Sigmoid colon (tissue), 4 donors: ENCODE data around the gene THBD.

ENCODE experiments used
- EP300 ChIP-seq, 4 donors: sonication (generic); formaldehyde crosslinking; IDR thresholded peaks; one replicate each; pipeline ENCODE4 v1.6.1; 2017; ENCODE audit warnings: antibody characterized with exemption in 4 of 4
- POLR2A ChIP-seq, 2 donors: fragments of 450-650 bp; IDR thresholded peaks; one replicate each; pipeline ENCODE4 v1.6.1; 2016; ENCODE audit warnings: antibody characterized with exemption in 2 of 2, mild to moderate bottlenecking in 2 of 2, moderate library complexity in 2 of 2
- POLR2AphosphoS5 ChIP-seq, 4 donors: sonication (generic); formaldehyde crosslinking; IDR thresholded peaks; one replicate each; pipeline ENCODE4 v1.6.1; 2017; ENCODE audit warnings: antibody characterized with exemption in 4 of 4
- TF ChIP-seq, protein P1 (sequence below), 4 experiments: fragments of 450-650 bp in 3 of 4; fragments of 200-600 bp in 1 of 4; IDR thresholded peaks; one replicate each; pipeline ENCODE4 v1.5.1; 2016 to 2019; ENCODE audit warnings: antibody characterized with exemption in 4 of 4, mild to moderate bottlenecking in 3 of 4, moderate library complexity in 2 of 4

DNA sequence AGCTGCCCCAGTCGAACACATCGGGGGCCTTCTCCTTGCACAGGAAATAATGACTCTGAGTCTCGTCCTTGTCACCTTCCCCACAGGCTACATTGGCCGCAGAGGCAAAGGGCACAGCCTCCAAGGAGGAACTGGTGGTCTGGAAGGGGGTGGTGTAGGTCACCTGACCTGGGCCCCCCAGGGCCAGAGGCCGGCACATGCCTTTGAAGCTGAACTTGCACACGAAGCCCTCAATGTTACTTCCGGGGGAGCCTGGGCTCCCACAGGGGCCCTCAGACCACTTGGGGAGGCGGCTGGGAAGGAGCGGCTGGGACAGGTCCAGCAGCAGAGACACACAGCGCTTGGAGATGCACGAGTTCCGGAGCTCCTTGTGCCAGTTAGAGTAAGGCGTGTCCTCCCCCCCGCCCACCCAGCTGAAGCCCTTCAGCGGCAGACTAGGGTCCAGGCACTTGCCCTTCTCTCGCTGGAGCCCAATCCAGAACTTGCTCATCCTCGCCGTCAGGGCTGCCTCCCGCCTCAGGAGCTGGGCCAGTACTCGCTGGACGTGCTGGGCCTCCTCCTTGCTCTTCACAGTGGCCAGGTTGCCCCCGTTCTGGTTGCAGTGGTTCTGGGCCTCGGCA, 36.1 kb upstream of the THBD start:
- no peak for TF ChIP-seq POLR2AphosphoS5 (IDR thresholded peaks at IDR 0.05)
- TF ChIP-seq, protein P1, sequence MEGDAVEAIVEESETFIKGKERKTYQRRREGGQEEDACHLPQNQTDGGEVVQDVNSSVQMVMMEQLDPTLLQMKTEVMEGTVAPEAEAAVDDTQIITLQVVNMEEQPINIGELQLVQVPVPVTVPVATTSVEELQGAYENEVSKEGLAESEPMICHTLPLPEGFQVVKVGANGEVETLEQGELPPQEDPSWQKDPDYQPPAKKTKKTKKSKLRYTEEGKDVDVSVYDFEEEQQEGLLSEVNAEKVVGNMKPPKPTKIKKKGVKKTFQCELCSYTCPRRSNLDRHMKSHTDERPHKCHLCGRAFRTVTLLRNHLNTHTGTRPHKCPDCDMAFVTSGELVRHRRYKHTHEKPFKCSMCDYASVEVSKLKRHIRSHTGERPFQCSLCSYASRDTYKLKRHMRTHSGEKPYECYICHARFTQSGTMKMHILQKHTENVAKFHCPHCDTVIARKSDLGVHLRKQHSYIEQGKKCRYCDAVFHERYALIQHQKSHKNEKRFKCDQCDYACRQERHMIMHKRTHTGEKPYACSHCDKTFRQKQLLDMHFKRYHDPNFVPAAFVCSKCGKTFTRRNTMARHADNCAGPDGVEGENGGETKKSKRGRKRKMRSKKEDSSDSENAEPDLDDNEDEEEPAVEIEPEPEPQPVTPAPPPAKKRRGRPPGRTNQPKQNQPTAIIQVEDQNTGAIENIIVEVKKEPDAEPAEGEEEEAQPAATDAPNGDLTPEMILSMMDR (IDR thresholded peaks at IDR 0.05), result no peak
- no peak for TF ChIP-seq POLR2A (IDR thresholded peaks at IDR 0.05)
- no peak for TF ChIP-seq EP300 (IDR thresholded peaks at IDR 0.05)
